ENCODE results near the gene MIA3. TPM values are rescaled to one million over a fixed set of nuclear protein-coding genes. Genes with fewer than 3 reads are reported as not detected.

Gene MIA3
- polyA plus RNA-seq, 1 donor from 2014 or later, result 26.9 TPM

DNA sequence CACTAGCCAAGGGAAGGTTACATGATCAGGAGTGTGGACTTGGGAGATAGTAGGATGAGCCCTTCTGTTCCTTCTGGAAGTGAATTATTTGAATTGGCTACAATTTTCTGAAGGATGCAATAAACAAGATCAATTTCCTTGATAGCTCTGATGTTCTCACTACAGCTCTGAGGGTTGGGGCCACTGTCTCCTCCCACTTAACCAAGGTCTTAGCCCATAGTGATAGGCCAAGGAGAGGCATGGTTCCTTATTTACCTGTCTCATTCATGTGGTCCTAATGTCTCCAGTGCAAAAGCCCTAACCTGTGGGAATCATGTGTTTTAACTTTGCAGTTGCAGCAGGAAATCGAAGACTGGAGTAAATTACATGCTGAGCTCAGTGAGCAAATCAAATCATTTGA, 34.8 kb downstream of the MIA3 start:
- no peaks in the 10 kb centered on the region for H3K9me3 ChIP-seq (ENCODE audit: low read length)
- no peak overlapping the region for H3K4me3 ChIP-seq (ENCODE audit: low read length)
- peaks cover 12% of the 10 kb centered on the region for H3K36me3 ChIP-seq (ENCODE audit: insufficient read depth, low read length)
- no peak overlapping the region for H2AFZ ChIP-seq (ENCODE audit: low read depth, low read length)
- H4K20me1 ChIP-seq (ENCODE audit: insufficient read depth), result no peaks in the 10 kb centered on the region
- H3K4me2 ChIP-seq (ENCODE audit: low read length), result no peak overlapping the region
- H3K27me3 ChIP-seq (ENCODE audit: insufficient read depth, low read depth, low read length), result no peaks in the 10 kb centered on the region
- H3K27ac ChIP-seq (ENCODE audit: low read length), result no peak overlapping the region
- TF ChIP-seq, protein P1, sequence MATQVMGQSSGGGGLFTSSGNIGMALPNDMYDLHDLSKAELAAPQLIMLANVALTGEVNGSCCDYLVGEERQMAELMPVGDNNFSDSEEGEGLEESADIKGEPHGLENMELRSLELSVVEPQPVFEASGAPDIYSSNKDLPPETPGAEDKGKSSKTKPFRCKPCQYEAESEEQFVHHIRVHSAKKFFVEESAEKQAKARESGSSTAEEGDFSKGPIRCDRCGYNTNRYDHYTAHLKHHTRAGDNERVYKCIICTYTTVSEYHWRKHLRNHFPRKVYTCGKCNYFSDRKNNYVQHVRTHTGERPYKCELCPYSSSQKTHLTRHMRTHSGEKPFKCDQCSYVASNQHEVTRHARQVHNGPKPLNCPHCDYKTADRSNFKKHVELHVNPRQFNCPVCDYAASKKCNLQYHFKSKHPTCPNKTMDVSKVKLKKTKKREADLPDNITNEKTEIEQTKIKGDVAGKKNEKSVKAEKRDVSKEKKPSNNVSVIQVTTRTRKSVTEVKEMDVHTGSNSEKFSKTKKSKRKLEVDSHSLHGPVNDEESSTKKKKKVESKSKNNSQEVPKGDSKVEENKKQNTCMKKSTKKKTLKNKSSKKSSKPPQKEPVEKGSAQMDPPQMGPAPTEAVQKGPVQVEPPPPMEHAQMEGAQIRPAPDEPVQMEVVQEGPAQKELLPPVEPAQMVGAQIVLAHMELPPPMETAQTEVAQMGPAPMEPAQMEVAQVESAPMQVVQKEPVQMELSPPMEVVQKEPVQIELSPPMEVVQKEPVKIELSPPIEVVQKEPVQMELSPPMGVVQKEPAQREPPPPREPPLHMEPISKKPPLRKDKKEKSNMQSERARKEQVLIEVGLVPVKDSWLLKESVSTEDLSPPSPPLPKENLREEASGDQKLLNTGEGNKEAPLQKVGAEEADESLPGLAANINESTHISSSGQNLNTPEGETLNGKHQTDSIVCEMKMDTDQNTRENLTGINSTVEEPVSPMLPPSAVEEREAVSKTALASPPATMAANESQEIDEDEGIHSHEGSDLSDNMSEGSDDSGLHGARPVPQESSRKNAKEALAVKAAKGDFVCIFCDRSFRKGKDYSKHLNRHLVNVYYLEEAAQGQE (IDR thresholded peaks at IDR 0.05; ENCODE audit: borderline replicate concordance), result no peak
- TF ChIP-seq SMC3 (conservative IDR thresholded peaks at IDR 0.05; ENCODE audit: poor library complexity), result no peak
- no peak for TF ChIP-seq RAD21 (conservative IDR thresholded peaks at IDR 0.05)
- TF ChIP-seq EP300 (conservative IDR thresholded peaks at IDR 0.05; ENCODE audit: poor library complexity, severe bottlenecking), result no peak
- no peak for TF ChIP-seq TAF1 (IDR thresholded peaks at IDR 0.05; ENCODE audit: low read depth)
- no peak for TF ChIP-seq MXI1 (conservative IDR thresholded peaks at IDR 0.05; ENCODE audit: poor library complexity, severe bottlenecking)
- TF ChIP-seq POLR2AphosphoS5 (IDR thresholded peaks at IDR 0.05), result no peak
- H3F3A ChIP-seq (ENCODE audit: insufficient read depth, low read length, poor library complexity, severe bottlenecking), result no peaks in the 10 kb centered on the region
- H3K9me2 ChIP-seq (ENCODE audit: insufficient read depth, low read length), result no peaks in the 10 kb centered on the region
- H3K79me2 ChIP-seq (replicated peaks; ENCODE audit: insufficient read depth, low read length), result no peaks in the 10 kb centered on the region
- H3K9ac ChIP-seq (ENCODE audit: low read length), result no peak overlapping the region

DNA sequence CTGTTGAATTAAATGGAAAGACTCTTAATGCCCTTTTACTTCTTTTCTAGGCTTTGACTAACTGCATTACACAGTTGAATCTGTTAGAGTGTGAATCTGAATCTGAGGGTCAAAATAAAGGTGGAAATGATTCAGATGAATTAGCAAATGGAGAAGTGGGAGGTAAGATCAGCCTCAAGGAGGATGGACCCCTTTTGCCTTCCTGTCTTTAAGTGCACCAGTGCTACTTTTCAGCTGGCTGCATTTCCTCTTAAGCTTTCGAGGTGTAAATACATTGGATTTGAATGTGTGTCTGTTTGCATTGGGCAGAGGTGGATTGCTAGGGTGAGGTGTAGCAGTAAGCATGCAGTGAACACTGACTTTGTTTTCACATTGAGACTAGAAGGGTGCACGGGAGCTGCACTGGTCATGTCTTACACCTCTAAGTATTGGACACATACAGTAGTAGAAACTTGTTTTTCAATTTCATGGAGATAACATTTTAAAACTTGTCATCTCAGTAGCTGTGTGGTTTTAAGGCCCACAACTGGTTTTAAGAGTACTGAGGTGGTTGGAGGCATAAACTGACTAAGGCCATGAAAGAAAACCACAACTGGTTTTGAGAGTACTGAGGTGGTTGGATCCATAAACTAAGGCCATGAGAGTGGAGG, 35.4 kb downstream of the MIA3 start:
- no peak overlapping the region for H3K4me3 ChIP-seq (ENCODE audit: low read length)
- no peaks in the 10 kb centered on the region for H3K27me3 ChIP-seq (ENCODE audit: insufficient read depth, low read depth, low read length)
- H4K20me1 ChIP-seq (ENCODE audit: insufficient read depth), result no peaks in the 10 kb centered on the region
- no peaks in the 10 kb centered on the region for H3F3A ChIP-seq (ENCODE audit: insufficient read depth, low read length, poor library complexity, severe bottlenecking)
- TF ChIP-seq EZH2 (IDR thresholded peaks at IDR 0.05; ENCODE audit: borderline replicate concordance, insufficient read depth, low read length, poor library complexity, severe bottlenecking), result no peak
- no peak for TF ChIP-seq POLR2AphosphoS5 (IDR thresholded peaks at IDR 0.05)
- no peak for TF ChIP-seq TAF1 (IDR thresholded peaks at IDR 0.05; ENCODE audit: low read depth)
- TF ChIP-seq EP300 (conservative IDR thresholded peaks at IDR 0.05; ENCODE audit: poor library complexity, severe bottlenecking), result no peak
- no peak for TF ChIP-seq RAD21 (conservative IDR thresholded peaks at IDR 0.05)
- TF ChIP-seq, protein P2, sequence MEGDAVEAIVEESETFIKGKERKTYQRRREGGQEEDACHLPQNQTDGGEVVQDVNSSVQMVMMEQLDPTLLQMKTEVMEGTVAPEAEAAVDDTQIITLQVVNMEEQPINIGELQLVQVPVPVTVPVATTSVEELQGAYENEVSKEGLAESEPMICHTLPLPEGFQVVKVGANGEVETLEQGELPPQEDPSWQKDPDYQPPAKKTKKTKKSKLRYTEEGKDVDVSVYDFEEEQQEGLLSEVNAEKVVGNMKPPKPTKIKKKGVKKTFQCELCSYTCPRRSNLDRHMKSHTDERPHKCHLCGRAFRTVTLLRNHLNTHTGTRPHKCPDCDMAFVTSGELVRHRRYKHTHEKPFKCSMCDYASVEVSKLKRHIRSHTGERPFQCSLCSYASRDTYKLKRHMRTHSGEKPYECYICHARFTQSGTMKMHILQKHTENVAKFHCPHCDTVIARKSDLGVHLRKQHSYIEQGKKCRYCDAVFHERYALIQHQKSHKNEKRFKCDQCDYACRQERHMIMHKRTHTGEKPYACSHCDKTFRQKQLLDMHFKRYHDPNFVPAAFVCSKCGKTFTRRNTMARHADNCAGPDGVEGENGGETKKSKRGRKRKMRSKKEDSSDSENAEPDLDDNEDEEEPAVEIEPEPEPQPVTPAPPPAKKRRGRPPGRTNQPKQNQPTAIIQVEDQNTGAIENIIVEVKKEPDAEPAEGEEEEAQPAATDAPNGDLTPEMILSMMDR (IDR thresholded peaks at IDR 0.05; ENCODE audit: poor library complexity, severe bottlenecking), result no peak
- no peak for TF ChIP-seq SMC3 (conservative IDR thresholded peaks at IDR 0.05; ENCODE audit: poor library complexity)
- TF ChIP-seq, protein P1 (IDR thresholded peaks at IDR 0.05; ENCODE audit: borderline replicate concordance), result no peak
- no peak for TF ChIP-seq MXI1 (conservative IDR thresholded peaks at IDR 0.05; ENCODE audit: poor library complexity, severe bottlenecking)
- no peak overlapping the region for H2AFZ ChIP-seq (ENCODE audit: low read depth, low read length)
- no peaks in the 10 kb centered on the region for H3K79me2 ChIP-seq (replicated peaks; ENCODE audit: insufficient read depth, low read length)
- H3K27ac ChIP-seq (ENCODE audit: low read length), result no peak overlapping the region
- no peaks in the 10 kb centered on the region for H3K9me3 ChIP-seq (ENCODE audit: low read length)
- H3K4me2 ChIP-seq (ENCODE audit: low read length), result no peak overlapping the region
- no peaks in the 10 kb centered on the region for H3K9me2 ChIP-seq (ENCODE audit: insufficient read depth, low read length)
- H3K36me3 ChIP-seq (ENCODE audit: insufficient read depth, low read length), result peaks cover 16% of the 10 kb centered on the region
- H3K9ac ChIP-seq (ENCODE audit: low read length), result no peak overlapping the region

Data from neural cell (in vitro differentiated cells).